Liver (tissue), 9 donors: ENCODE data around the gene HS6ST3. TPM values are rescaled to one million over a fixed set of nuclear protein-coding genes. Genes with fewer than 3 reads are reported as not detected.

Experiments used
- DNase-seq: peaks from one replicate; pipeline ENCODE4 v3.0.0-alpha.2; 2017; ENCODE audit warnings: low spot score
- H3K27ac ChIP-seq, 2 donors: one replicate each; pipeline ENCODE4 v1.7.0; 2013; ENCODE audit warnings: inconsistent platforms in 2 of 2, low read length in 2 of 2, control low read depth in 1 of 2, low read depth in 1 of 2, mild to moderate bottlenecking in 1 of 2
- H3K27me3 ChIP-seq, 4 donors: one replicate each; pipeline versions ENCODE4 v1.6.1 to v1.7.0; 2013; ENCODE audit warnings: low read length in 3 of 4, inconsistent platforms in 1 of 4, mild to moderate bottlenecking in 1 of 4, moderate library complexity in 1 of 4; ENCODE audit not compliant: control insufficient read depth in 4 of 4, insufficient read depth in 4 of 4
- H3K36me3 ChIP-seq, 4 donors: one replicate each; pipeline versions ENCODE4 v1.6.1 to v1.7.0; 2013; ENCODE audit warnings: low read length in 3 of 4, mild to moderate bottlenecking in 3 of 4, low read depth in 1 of 4, moderate library complexity in 1 of 4; ENCODE audit not compliant: control insufficient read depth in 4 of 4, insufficient read depth in 3 of 4
- H3K4me1 ChIP-seq, 4 donors: one replicate each; pipeline versions ENCODE4 v1.6.1 to v1.7.0; 2013; ENCODE audit warnings: low read length in 3 of 4, mild to moderate bottlenecking in 3 of 4, moderate library complexity in 1 of 4; ENCODE audit not compliant: control insufficient read depth in 4 of 4, insufficient read depth in 4 of 4
- H3K4me3 ChIP-seq, 3 donors: one replicate each; pipeline versions ENCODE4 v1.6.1 to v1.7.0; 2013; ENCODE audit warnings: low read length in 3 of 3, control low read depth in 1 of 3, low read depth in 1 of 3, mild to moderate bottlenecking in 1 of 3
- H3K9ac ChIP-seq, 2 donors: one replicate each; pipeline ENCODE4 v1.7.0; 2013; ENCODE audit warnings: low read length in 2 of 2, mild to moderate bottlenecking in 2 of 2, moderate library complexity in 2 of 2, control low read depth in 1 of 2, low read depth in 1 of 2
- H3K9me3 ChIP-seq, 4 donors: one replicate each; pipeline versions ENCODE4 v1.6.1 to v1.7.0; 2013; ENCODE audit warnings: low read length in 3 of 4; ENCODE audit not compliant: control insufficient read depth in 4 of 4
- EGR1 ChIP-seq, 2 donors: IDR thresholded peaks; 2 replicates each; pipeline ENCODE4 v1.6.1; 2016 to 2018; ENCODE audit warnings: antibody characterized with exemption in 2 of 2, low read depth in 2 of 2
- FOXA1 ChIP-seq: IDR thresholded peaks from 2 replicates; pipeline ENCODE4 v1.6.1; 2016; ENCODE audit warnings: antibody characterized with exemption
- FOXA2 ChIP-seq: IDR thresholded peaks from 2 replicates; pipeline ENCODE4 v1.6.1; 2016; ENCODE audit warnings: antibody characterized with exemption
- GABPA ChIP-seq, 2 donors: IDR thresholded peaks in 1 of 2; conservative IDR thresholded peaks in 1 of 2; 2 replicates each; pipeline ENCODE4 v1.6.1; 2016; ENCODE audit warnings: antibody characterized with exemption in 2 of 2, mild to moderate bottlenecking in 1 of 2, moderate library complexity in 1 of 2
- HNF4A ChIP-seq, 2 donors: conservative IDR thresholded peaks; 2 replicates each; pipeline ENCODE4 v1.6.1; 2016; ENCODE audit warnings: antibody characterized with exemption in 2 of 2, mild to moderate bottlenecking in 2 of 2
- HNF4G ChIP-seq: IDR thresholded peaks from 2 replicates; pipeline ENCODE4 v1.6.1; 2016; ENCODE audit warnings: antibody characterized with exemption
- NR2F2 ChIP-seq: IDR thresholded peaks from 2 replicates; pipeline ENCODE4 v1.6.1; 2016; ENCODE audit warnings: antibody characterized with exemption
- RAD21 ChIP-seq, 2 donors: IDR thresholded peaks; 2 replicates each; pipeline ENCODE4 v1.6.1; 2016; ENCODE audit warnings: antibody characterized with exemption in 2 of 2, mild to moderate bottlenecking in 2 of 2
- RXRA ChIP-seq, 2 donors: IDR thresholded peaks; 2 replicates each; pipeline ENCODE4 v1.6.1; 2017 to 2018; ENCODE audit warnings: antibody characterized with exemption in 2 of 2, mild to moderate bottlenecking in 1 of 2
- SP1 ChIP-seq: IDR thresholded peaks from 2 replicates; pipeline ENCODE4 v1.6.1; 2018; ENCODE audit warnings: antibody characterized with exemption, mild to moderate bottlenecking
- TAF1 ChIP-seq: conservative IDR thresholded peaks from 2 replicates; pipeline ENCODE4 v1.6.1; 2016; ENCODE audit warnings: antibody characterized with exemption, mild to moderate bottlenecking
- YY1 ChIP-seq: IDR thresholded peaks from 2 replicates; pipeline ENCODE4 v1.6.1; 2016; ENCODE audit warnings: antibody characterized with exemption, mild to moderate bottlenecking
- WGBS: extraction: QIAGEN DNeasy Blood & Tissue Kit; methylation state at CpG from one replicate; pipeline ENCODE4 v1.1.7; 2013; 5-methylcytosine and 5-hydroxymethylcytosine counted together
- polyA plus RNA-seq, 2 donors: library from polyadenylated mRNA; stranded (reverse) in 1 of 2; unstranded in 1 of 2; fragments of 200-250 nt in 1 of 2; fragments of >200 nt in 1 of 2; fragmentation: Nextera tagmentation in 1 of 2; extraction: Ambion mirVana in 1 of 2; gene quantifications; one replicate each; pipeline versions ENCODE4 v1.2.1 to v1.2.3, GENCODE V29; 2013 to 2015
- total RNA-seq, 2 donors: library from RNA; depleted of rRNA; stranded (reverse); fragments of >200 nt; gene quantifications; one replicate each; pipeline ENCODE4 v1.2.3, GENCODE V29; 2014
- TF ChIP-seq, protein P1 (sequence below): IDR thresholded peaks from 2 replicates; pipeline ENCODE4 v1.6.1; 2016; ENCODE audit warnings: antibody characterized with exemption
- TF ChIP-seq, protein P2 (sequence below): fragments of 150-350 bp; IDR thresholded peaks from 2 replicates; pipeline ENCODE4 v1.5.1; 2017; ENCODE audit warnings: improper control_type of control experiment, low read depth, low read length; ENCODE audit not compliant: missing input control
- TF ChIP-seq, protein P3 (sequence below): IDR thresholded peaks from 2 replicates; pipeline ENCODE4 v1.6.1; 2016; ENCODE audit warnings: antibody characterized with exemption
- TF ChIP-seq, protein P4 (sequence below): IDR thresholded peaks from 2 replicates; pipeline ENCODE4 v1.6.1; 2016; ENCODE audit warnings: antibody characterized with exemption, mild to moderate bottlenecking
- donor health status: healthy.
- donor health status: healthy.
- donor health status: healthy.
- donor health status: healthy.
- donor health status: healthy.

Gene HS6ST3
- total and polyA plus RNA-seq, 4 donors: under 0.01 TPM; not detected in 3

DNA sequence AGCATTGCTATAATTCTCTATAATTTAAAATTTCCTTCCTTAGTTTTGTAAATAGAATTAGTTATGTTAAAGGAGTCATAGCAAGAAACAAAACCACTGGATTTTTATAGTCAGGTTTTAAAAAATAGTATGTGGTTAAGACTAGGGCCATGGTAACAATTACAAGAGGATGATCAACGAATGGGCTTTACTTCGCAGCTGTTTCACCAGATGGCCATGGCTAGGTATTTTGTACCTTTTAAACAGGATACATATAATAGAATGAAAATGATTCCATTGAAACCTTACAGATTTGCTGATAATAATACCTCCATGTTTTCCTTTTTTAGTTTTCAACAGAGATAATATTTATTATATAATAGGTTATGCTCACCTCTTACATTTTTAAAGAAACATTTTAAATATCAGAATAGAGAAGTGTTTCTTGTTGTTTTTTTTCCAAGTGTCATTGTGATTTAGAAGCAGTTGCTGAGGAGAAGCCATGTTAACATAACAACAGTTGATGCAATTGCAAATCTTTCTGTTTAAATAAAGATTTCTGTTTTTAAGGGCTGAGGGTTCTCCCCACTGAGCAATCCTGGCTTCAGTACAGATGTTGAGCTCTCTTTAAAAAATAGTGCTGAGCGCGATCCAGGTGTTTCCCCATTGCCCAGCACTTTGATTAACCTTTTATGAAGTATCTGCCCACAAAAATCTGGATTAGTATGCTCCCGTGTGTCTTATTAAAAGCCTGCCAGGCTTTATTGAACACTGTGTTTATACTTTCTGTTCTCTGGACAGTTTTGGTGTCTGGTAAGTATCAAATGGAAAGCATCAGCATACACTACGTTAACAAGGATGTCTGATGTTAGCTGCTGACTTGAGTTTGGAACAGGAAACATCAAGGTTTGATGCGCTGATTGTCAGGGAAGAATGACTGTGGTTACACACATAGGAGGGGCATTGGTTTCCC is 205.3 kb downstream of the HS6ST3 start (continued):
- TF ChIP-seq, protein P1, sequence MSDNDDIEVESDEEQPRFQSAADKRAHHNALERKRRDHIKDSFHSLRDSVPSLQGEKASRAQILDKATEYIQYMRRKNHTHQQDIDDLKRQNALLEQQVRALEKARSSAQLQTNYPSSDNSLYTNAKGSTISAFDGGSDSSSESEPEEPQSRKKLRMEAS: no peak
- TF ChIP-seq TAF1 (no peak), RXRA (IDR thresholded peaks at IDR 0.05) (no peak), FOXA1 (no peak), HNF4A (conservative IDR thresholded peaks at IDR 0.05) (no peak), GABPA (IDR thresholded peaks at IDR 0.05 in 1 of 2, conservative IDR thresholded peaks at IDR 0.05 in 1 of 2) (no peak), NR2F2 (no peak)
- TF ChIP-seq, protein P2, sequence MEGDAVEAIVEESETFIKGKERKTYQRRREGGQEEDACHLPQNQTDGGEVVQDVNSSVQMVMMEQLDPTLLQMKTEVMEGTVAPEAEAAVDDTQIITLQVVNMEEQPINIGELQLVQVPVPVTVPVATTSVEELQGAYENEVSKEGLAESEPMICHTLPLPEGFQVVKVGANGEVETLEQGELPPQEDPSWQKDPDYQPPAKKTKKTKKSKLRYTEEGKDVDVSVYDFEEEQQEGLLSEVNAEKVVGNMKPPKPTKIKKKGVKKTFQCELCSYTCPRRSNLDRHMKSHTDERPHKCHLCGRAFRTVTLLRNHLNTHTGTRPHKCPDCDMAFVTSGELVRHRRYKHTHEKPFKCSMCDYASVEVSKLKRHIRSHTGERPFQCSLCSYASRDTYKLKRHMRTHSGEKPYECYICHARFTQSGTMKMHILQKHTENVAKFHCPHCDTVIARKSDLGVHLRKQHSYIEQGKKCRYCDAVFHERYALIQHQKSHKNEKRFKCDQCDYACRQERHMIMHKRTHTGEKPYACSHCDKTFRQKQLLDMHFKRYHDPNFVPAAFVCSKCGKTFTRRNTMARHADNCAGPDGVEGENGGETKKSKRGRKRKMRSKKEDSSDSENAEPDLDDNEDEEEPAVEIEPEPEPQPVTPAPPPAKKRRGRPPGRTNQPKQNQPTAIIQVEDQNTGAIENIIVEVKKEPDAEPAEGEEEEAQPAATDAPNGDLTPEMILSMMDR: no peak

DNA sequence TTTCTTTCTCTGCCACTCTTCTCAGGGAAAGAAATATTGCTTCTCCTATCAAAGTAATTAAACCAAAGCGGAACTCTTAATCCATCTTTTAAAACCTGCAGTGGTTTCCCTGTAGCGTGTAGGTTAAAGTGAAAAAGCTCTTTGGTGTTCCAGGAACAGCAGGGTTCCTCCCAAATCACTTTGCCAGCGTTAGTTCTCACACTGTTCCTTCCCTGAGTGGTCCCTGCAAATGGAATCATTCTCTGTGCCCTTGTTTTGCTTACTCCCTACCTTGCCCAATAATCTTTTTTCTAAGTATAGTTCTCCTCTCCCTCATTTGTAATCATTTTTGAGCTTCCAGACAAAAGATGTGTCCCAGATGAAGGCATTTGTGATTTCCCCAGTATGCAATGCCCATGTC is 207.5 kb downstream of the HS6ST3 start:
- no peak overlapping the region for H3K27ac ChIP-seq
- 64% methylated on average over 3 of the region's 3 CpGs for WGBS
- no peak overlapping the region for H3K9ac ChIP-seq
- H3K36me3 ChIP-seq: no peaks in the 10 kb centered on the region
- H3K4me3 ChIP-seq: no peak overlapping the region
- TF ChIP-seq HNF4G: no peak
- TF ChIP-seq FOXA1: no peak
- no peak for TF ChIP-seq FOXA2
- no peak for TF ChIP-seq YY1
- TF ChIP-seq EGR1 (IDR thresholded peaks at IDR 0.05; ENCODE audit: low read depth in 2 of 2): no peak
- TF ChIP-seq, protein P3, sequence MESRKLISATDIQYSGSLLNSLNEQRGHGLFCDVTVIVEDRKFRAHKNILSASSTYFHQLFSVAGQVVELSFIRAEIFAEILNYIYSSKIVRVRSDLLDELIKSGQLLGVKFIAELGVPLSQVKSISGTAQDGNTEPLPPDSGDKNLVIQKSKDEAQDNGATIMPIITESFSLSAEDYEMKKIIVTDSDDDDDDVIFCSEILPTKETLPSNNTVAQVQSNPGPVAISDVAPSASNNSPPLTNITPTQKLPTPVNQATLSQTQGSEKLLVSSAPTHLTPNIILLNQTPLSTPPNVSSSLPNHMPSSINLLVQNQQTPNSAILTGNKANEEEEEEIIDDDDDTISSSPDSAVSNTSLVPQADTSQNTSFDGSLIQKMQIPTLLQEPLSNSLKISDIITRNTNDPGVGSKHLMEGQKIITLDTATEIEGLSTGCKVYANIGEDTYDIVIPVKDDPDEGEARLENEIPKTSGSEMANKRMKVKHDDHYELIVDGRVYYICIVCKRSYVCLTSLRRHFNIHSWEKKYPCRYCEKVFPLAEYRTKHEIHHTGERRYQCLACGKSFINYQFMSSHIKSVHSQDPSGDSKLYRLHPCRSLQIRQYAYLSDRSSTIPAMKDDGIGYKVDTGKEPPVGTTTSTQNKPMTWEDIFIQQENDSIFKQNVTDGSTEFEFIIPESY: no peak
- TF ChIP-seq NR2F2: no peak
- no peak for TF ChIP-seq TAF1
- TF ChIP-seq, protein P2: no peak
- no peak for TF ChIP-seq HNF4A (conservative IDR thresholded peaks at IDR 0.05)
- TF ChIP-seq, protein P4, sequence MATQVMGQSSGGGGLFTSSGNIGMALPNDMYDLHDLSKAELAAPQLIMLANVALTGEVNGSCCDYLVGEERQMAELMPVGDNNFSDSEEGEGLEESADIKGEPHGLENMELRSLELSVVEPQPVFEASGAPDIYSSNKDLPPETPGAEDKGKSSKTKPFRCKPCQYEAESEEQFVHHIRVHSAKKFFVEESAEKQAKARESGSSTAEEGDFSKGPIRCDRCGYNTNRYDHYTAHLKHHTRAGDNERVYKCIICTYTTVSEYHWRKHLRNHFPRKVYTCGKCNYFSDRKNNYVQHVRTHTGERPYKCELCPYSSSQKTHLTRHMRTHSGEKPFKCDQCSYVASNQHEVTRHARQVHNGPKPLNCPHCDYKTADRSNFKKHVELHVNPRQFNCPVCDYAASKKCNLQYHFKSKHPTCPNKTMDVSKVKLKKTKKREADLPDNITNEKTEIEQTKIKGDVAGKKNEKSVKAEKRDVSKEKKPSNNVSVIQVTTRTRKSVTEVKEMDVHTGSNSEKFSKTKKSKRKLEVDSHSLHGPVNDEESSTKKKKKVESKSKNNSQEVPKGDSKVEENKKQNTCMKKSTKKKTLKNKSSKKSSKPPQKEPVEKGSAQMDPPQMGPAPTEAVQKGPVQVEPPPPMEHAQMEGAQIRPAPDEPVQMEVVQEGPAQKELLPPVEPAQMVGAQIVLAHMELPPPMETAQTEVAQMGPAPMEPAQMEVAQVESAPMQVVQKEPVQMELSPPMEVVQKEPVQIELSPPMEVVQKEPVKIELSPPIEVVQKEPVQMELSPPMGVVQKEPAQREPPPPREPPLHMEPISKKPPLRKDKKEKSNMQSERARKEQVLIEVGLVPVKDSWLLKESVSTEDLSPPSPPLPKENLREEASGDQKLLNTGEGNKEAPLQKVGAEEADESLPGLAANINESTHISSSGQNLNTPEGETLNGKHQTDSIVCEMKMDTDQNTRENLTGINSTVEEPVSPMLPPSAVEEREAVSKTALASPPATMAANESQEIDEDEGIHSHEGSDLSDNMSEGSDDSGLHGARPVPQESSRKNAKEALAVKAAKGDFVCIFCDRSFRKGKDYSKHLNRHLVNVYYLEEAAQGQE: no peak
- no peak for TF ChIP-seq RXRA (IDR thresholded peaks at IDR 0.05)
- no peak for TF ChIP-seq RAD21 (IDR thresholded peaks at IDR 0.05)
- TF ChIP-seq, protein P1: no peak
- TF ChIP-seq SP1: no peak
- no peak for TF ChIP-seq GABPA (IDR thresholded peaks at IDR 0.05 in 1 of 2, conservative IDR thresholded peaks at IDR 0.05 in 1 of 2)
- no peak for DNase-seq
- no peaks in the 10 kb centered on the region for H3K4me1 ChIP-seq
- H3K27me3 ChIP-seq: peaks cover 0 to 2% (median 0%) of the 10 kb centered on the region in 4 donors
- no peaks in the 10 kb centered on the region for H3K9me3 ChIP-seq
